HG03342 (cell line): Measurements from ENCODE around the gene ASCL2.
"Not testable (repeated sequence)": the region's sequence is repeated elsewhere in the genome, so short reads cannot be mapped to it uniquely, and the experiment has no call there.

Experiments used
- ATAC-seq: cut with Tn5 transposase; IDR thresholded peaks from one replicate; pipeline ENCODE4 v1.9.1; 2021; ENCODE audit warnings: mild to moderate bottlenecking, moderate library complexity; ENCODE audit not compliant: unreplicated experiment

ASCL2 gene

GRCh38 chr11:2237457-2238238, 32.7 kb downstream of the ASCL2 start:
- ATAC-seq = no peak

- not testable (repeated sequence) for ATAC-seq
Observed at GRCh38 chr11:2236381-2237134, 33.8 kb downstream of the ASCL2 start.

- no peak for ATAC-seq
Observed at GRCh38 chr11:2235588-2236326, 34.6 kb downstream of the ASCL2 start.

GRCh38 chr11:2234963-2235362, 35.4 kb downstream of the ASCL2 start:
- ATAC-seq = no peak

GRCh38 chr11:2233693-2234455, 36.5 kb downstream of the ASCL2 start:
- ATAC-seq = no peak

GRCh38 chr11:2229713-2230297, 40.6 kb downstream of the ASCL2 start:
- no peak for ATAC-seq

- no peak for ATAC-seq
Observed at GRCh38 chr11:2224254-2224653, 46.1 kb downstream of the ASCL2 start.

- ATAC-seq = no peak
Observed at GRCh38 chr11:2223153-2223794, 47.1 kb downstream of the ASCL2 start.

- no peak for ATAC-seq
Observed at GRCh38 chr11:2222451-2222850, 47.9 kb downstream of the ASCL2 start.

GRCh38 chr11:2221591-2221990, 48.8 kb downstream of the ASCL2 start:
- ATAC-seq = no peak

GRCh38 chr11:2221024-2221423, 49.4 kb downstream of the ASCL2 start:
- no peak for ATAC-seq

- no peak for ATAC-seq
Observed at GRCh38 chr11:2220173-2220771, 50.1 kb downstream of the ASCL2 start.

- ATAC-seq = no peak
Observed at GRCh38 chr11:2219318-2220017, 50.9 kb downstream of the ASCL2 start.
